Peyer's patch (tissue), 4 donors: ENCODE measurements around the gene STRN3. TPM values are rescaled to one million over a fixed set of nuclear protein-coding genes. Genes with fewer than 3 reads are reported as not detected.
A peak's percentile ranks its signal among the peaks of the same experiment; 100 is the strongest.

Experiments
- DNase-seq, 3 donors: peaks; one replicate each; pipeline ENCODE4 v3.0.0-alpha.2; 2017 to 2019
- H3K27ac ChIP-seq, 4 donors: fragments of 200-600 bp; sonication (generic); one replicate each; pipeline ENCODE4 v1.5.1; 2016 to 2019
- H3K27me3 ChIP-seq, 2 donors: fragments of 200-600 bp; sonication (generic); one replicate each; pipeline ENCODE4 v1.5.1; 2019
- H3K36me3 ChIP-seq, 3 donors: fragments of 200-600 bp; sonication (generic); one replicate each; pipeline ENCODE4 v1.5.1; 2016 to 2019
- H3K4me1 ChIP-seq, 4 donors: fragments of 200-600 bp; sonication (generic); one replicate each; pipeline ENCODE4 v1.5.1; 2016 to 2019
- H3K4me3 ChIP-seq, 4 donors: fragments of 200-600 bp; sonication (generic); 1 replicate in 3 of 4; 2 replicates in 1 of 4; pipeline ENCODE4 v1.5.1; 2016 to 2019; ENCODE audit warnings: mild to moderate bottlenecking in 1 of 4
- H3K9me3 ChIP-seq, 4 donors: fragments of 200-600 bp; sonication (generic); one replicate each; pipeline ENCODE4 v1.5.1; 2016 to 2019; ENCODE audit warnings: mild to moderate bottlenecking in 1 of 4
- POLR2A ChIP-seq, 2 donors: fragments of 450-650 bp; IDR thresholded peaks; one replicate each; pipeline ENCODE4 v1.5.1; 2017; ENCODE audit warnings: antibody characterized with exemption in 2 of 2, mild to moderate bottlenecking in 2 of 2, moderate library complexity in 2 of 2
- total RNA-seq, 4 donors: library from RNA; depleted of rRNA; stranded (reverse); fragments of >200 nt; gene quantifications; one replicate each; pipeline ENCODE4 v1.1.0, GENCODE V29; 2016
- TF ChIP-seq, protein P1 (sequence below), 6 experiments: fragments of 450-650 bp in 4 of 6; fragments of 200-600 bp in 2 of 6; sonication (generic) in 1 of 6; IDR thresholded peaks; one replicate each; pipeline ENCODE4 v1.5.1; 2017 to 2019; ENCODE audit warnings: antibody characterized with exemption in 6 of 6, mild to moderate bottlenecking in 3 of 6, moderate library complexity in 1 of 6

The STRN3 gene
- total RNA-seq, 4 donors from 2014 or later: 21.1 to 46.2 (median 26.8) TPM

DNA sequence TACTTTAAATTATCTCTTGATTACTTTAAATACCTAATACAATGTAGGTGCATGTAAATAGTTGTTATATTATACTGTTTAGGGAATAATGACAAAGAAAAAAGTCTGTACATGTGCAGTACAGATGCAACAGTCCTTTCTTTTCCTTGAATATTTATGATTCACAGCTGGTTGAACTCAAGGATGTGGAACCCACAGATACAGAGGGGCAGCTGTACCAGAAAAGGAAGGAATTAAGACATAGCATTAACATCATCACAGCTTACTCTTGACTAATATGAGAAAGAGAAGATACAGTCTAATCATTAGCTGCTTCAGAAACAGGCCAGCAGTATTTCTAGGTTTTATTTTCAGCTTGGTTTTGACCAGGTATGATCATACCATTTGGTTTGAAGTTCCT, 35.4 kb downstream of the STRN3 start:
- no peaks in the 10 kb centered on the region for H3K36me3 ChIP-seq
- no peaks in the 10 kb centered on the region for H3K27me3 ChIP-seq
- H3K27ac ChIP-seq: no peak overlapping the region
- no peak for TF ChIP-seq POLR2A (IDR thresholded peaks at IDR 0.05)
- TF ChIP-seq, protein P1, sequence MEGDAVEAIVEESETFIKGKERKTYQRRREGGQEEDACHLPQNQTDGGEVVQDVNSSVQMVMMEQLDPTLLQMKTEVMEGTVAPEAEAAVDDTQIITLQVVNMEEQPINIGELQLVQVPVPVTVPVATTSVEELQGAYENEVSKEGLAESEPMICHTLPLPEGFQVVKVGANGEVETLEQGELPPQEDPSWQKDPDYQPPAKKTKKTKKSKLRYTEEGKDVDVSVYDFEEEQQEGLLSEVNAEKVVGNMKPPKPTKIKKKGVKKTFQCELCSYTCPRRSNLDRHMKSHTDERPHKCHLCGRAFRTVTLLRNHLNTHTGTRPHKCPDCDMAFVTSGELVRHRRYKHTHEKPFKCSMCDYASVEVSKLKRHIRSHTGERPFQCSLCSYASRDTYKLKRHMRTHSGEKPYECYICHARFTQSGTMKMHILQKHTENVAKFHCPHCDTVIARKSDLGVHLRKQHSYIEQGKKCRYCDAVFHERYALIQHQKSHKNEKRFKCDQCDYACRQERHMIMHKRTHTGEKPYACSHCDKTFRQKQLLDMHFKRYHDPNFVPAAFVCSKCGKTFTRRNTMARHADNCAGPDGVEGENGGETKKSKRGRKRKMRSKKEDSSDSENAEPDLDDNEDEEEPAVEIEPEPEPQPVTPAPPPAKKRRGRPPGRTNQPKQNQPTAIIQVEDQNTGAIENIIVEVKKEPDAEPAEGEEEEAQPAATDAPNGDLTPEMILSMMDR (IDR thresholded peaks at IDR 0.05): no peak
- H3K4me3 ChIP-seq: no peak overlapping the region
- no peaks in the 10 kb centered on the region for H3K9me3 ChIP-seq
- no peak for DNase-seq
- peaks cover 0 to 37% (median 2%) of the 10 kb centered on the region in 4 donors for H3K4me1 ChIP-seq

DNA sequence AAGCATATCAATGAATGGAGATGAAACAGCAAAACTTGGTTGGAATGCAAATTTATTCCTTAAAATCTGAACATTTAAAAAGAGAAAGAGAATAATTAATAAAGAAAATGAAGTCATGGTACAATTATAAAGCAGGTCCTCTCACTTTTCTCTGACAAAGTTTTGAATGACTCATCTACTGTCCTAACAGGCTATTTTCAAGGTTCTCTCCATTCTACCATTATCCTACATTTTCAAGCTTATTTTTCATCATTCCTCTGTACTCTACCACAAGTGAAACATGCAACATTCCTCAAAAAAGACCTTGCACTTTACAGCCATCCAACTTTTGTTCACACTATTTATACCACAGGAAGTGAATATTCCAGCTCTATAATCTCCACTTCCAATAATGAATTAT, 37.7 kb downstream of the STRN3 start:
- Histone ChIP-seq H3K27ac (peak overlapping the region in 1 of 4 donors; percentile 24), H3K9me3 (no peaks in the 10 kb centered on the region), H3K4me1 (peaks cover 0 to 30% (median 0%) of the 10 kb centered on the region in 4 donors), H3K36me3 (no peaks in the 10 kb centered on the region), H3K4me3 (no peak overlapping the region), H3K27me3 (no peaks in the 10 kb centered on the region)
- DNase-seq: no peak
- TF ChIP-seq, protein P1 (IDR thresholded peaks at IDR 0.05): no peak
- TF ChIP-seq POLR2A (IDR thresholded peaks at IDR 0.05): no peak

DNA sequence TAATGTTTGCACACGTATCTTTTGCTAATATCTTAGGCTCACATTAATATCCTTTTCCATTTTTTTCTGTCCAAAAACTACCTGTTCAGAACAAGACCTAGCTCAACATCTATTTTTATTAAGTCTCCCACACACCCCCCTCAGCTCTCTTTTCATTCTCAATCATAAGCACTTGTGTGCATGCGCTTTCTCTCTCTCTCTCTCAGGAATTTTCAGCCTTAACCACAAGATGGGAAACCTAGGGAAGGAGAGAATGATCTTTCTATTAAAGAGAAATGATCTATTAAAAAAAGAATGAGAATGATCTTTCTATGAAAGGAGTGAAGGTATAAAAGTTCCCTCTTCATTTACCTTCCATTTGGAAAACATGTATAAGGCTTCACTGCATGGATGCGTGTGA, 40.4 kb downstream of the STRN3 start:
- Histone ChIP-seq H3K4me3 (no peak overlapping the region), H3K27ac (no peak overlapping the region), H3K4me1 (peaks cover 0 to 19% (median 0%) of the 10 kb centered on the region in 4 donors), H3K27me3 (no peaks in the 10 kb centered on the region), H3K36me3 (no peaks in the 10 kb centered on the region), H3K9me3 (no peaks in the 10 kb centered on the region)
- TF ChIP-seq, protein P1 (IDR thresholded peaks at IDR 0.05): no peak
- no peak for TF ChIP-seq POLR2A (IDR thresholded peaks at IDR 0.05)
- DNase-seq: no peak

- Histone ChIP-seq H3K4me3 (no peak overlapping the region), H3K27ac (no peak overlapping the region), H3K36me3 (no peaks in the 10 kb centered on the region), H3K4me1 (peaks cover 0 to 12% (median 0%) of the 10 kb centered on the region in 4 donors), H3K27me3 (no peaks in the 10 kb centered on the region), H3K9me3 (no peaks in the 10 kb centered on the region)
- DNase-seq: no peak
- TF ChIP-seq POLR2A (IDR thresholded peaks at IDR 0.05): no peak
- TF ChIP-seq, protein P1 (IDR thresholded peaks at IDR 0.05): no peak
Observed at GRCh38 chr14:30983858-30984257, 42.3 kb downstream of the STRN3 start.

DNA sequence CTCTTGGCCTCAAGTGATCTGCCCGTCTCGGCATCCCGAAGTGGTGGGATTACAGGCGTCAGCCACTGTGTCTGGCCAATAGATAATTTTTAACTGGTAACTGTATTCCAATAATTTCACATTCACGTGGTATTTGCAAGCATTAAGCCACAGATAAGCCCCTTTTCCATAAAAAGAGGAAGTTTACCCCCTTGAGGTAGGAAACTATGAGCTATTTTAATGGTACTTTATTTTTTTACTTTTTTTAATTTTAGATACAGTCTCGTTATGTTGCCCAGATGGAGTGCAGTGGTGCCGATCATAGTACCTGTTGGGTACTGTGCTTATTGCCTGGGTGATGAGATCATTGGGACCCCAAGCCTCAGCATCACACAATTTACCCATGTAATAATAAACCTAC, 43.6 kb downstream of the STRN3 start:
- H3K36me3 ChIP-seq: no peaks in the 10 kb centered on the region
- H3K4me1 ChIP-seq: peaks cover 0 to under 1% (median 0%) of the 10 kb centered on the region in 4 donors
- H3K27ac ChIP-seq: no peak overlapping the region
- no peaks in the 10 kb centered on the region for H3K27me3 ChIP-seq
- H3K4me3 ChIP-seq: no peak overlapping the region
- no peak for DNase-seq
- TF ChIP-seq POLR2A (IDR thresholded peaks at IDR 0.05): no peak
- TF ChIP-seq, protein P1 (IDR thresholded peaks at IDR 0.05): no peak
- no peaks in the 10 kb centered on the region for H3K9me3 ChIP-seq

- TF ChIP-seq POLR2A (IDR thresholded peaks at IDR 0.05): no peak
- TF ChIP-seq, protein P1 (IDR thresholded peaks at IDR 0.05): no peak
- no peak overlapping the region for H3K27ac ChIP-seq
- peaks cover 0 to 4% (median 0%) of the 10 kb centered on the region in 4 donors for H3K4me1 ChIP-seq
- H3K36me3 ChIP-seq: no peaks in the 10 kb centered on the region
- H3K9me3 ChIP-seq: no peaks in the 10 kb centered on the region
- H3K4me3 ChIP-seq: no peak overlapping the region
- no peaks in the 10 kb centered on the region for H3K27me3 ChIP-seq
- DNase-seq: no peak
Observed at GRCh38 chr14:30980980-30981379, 45.2 kb downstream of the STRN3 start.
